ENCODE measurements around the gene SLC12A8.

SLC12A8 gene

DNA sequence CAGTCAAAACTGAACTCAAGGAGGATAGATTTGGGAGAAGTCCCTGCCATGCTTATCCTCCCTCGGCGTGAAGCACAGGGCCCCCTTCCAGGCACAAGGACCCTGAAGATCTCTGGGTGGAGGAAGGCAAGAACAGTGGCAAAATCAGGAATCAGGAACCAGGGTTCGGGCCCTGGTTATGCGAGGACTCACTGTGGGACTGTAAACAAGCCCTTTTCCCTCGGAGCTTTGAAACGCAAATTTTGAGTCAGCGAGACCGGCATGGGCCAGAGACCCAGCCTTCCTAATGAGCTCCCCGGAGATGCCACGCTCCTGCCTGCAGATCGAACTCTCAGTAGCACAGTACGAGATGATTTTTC, 70.1 kb downstream of the SLC12A8 start:
- TF ChIP-seq, protein P1, sequence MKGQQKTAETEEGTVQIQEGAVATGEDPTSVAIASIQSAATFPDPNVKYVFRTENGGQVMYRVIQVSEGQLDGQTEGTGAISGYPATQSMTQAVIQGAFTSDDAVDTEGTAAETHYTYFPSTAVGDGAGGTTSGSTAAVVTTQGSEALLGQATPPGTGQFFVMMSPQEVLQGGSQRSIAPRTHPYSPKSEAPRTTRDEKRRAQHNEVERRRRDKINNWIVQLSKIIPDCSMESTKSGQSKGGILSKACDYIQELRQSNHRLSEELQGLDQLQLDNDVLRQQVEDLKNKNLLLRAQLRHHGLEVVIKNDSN (IDR thresholded peaks at IDR 0.05) = no peak
- TF ChIP-seq TEAD4 (IDR thresholded peaks at IDR 0.05) (no peak), TAF1 (IDR thresholded peaks at IDR 0.05; ENCODE audit: low read depth) (no peak), CREB1 (IDR thresholded peaks at IDR 0.05; ENCODE audit: low read depth) (no peak), EP300 (IDR thresholded peaks at IDR 0.05; ENCODE audit: borderline replicate concordance) (no peak), NFIC (IDR thresholded peaks at IDR 0.05) (no peak), YY1 (IDR thresholded peaks at IDR 0.05; ENCODE audit: low read depth) (no peak), CEBPB (IDR thresholded peaks at IDR 0.05) (no peak), RAD21 (IDR thresholded peaks at IDR 0.05; ENCODE audit: low read depth) (no peak), EGR1 (IDR thresholded peaks at IDR 0.05) (no peak), ZBTB7A (IDR thresholded peaks at IDR 0.05; ENCODE audit: low read depth) (no peak), TCF12 (IDR thresholded peaks at IDR 0.05; ENCODE audit: low read depth) (no peak), FOXM1 (IDR thresholded peaks at IDR 0.05; ENCODE audit: borderline replicate concordance, low read depth) (no peak)
- TF ChIP-seq, protein P2, sequence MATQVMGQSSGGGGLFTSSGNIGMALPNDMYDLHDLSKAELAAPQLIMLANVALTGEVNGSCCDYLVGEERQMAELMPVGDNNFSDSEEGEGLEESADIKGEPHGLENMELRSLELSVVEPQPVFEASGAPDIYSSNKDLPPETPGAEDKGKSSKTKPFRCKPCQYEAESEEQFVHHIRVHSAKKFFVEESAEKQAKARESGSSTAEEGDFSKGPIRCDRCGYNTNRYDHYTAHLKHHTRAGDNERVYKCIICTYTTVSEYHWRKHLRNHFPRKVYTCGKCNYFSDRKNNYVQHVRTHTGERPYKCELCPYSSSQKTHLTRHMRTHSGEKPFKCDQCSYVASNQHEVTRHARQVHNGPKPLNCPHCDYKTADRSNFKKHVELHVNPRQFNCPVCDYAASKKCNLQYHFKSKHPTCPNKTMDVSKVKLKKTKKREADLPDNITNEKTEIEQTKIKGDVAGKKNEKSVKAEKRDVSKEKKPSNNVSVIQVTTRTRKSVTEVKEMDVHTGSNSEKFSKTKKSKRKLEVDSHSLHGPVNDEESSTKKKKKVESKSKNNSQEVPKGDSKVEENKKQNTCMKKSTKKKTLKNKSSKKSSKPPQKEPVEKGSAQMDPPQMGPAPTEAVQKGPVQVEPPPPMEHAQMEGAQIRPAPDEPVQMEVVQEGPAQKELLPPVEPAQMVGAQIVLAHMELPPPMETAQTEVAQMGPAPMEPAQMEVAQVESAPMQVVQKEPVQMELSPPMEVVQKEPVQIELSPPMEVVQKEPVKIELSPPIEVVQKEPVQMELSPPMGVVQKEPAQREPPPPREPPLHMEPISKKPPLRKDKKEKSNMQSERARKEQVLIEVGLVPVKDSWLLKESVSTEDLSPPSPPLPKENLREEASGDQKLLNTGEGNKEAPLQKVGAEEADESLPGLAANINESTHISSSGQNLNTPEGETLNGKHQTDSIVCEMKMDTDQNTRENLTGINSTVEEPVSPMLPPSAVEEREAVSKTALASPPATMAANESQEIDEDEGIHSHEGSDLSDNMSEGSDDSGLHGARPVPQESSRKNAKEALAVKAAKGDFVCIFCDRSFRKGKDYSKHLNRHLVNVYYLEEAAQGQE (IDR thresholded peaks at IDR 0.05; ENCODE audit: low read depth) = no peak
- TF ChIP-seq, protein P3, sequence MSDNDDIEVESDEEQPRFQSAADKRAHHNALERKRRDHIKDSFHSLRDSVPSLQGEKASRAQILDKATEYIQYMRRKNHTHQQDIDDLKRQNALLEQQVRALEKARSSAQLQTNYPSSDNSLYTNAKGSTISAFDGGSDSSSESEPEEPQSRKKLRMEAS (IDR thresholded peaks at IDR 0.05) = no peak

DNA sequence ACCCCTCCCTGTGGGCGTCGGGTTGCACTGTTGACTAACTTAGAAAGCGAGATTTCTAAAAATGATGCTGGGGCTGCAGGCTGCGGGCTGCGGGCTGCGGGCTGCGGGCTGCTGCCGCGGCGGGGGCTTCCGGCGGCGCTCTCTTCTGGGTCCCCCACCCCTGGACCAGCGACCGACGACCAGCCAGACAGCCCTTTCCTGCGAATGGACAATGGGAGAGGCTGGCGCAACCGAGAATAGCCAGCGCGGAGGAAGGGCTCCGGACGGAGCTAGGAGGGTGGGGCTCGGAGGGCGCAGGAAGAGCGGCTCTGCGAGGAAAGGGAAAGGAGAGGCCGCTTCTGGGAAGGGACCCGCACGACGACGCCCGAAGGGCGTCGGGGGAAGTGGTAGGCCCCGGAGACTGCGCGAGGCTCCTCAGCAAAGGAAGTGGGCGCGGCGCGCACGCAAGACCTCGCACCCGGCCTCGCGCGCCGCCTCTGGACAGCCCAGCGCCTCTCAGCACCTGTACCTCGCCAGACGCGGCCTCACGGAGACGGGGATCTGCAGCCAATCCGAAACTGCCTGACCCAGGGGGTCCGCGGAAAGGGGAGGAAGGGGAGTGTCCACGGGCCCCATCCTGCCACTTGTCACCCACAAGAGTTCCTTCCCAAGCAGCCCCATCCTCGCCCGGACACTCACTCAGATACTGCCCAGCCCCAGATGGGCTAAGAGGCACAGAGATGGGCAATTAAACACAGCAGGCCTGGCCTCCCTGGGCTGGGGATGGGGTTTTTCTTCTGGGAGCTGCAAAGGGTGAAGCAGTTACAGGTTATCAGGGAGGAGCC, 70.7 kb downstream of the SLC12A8 start:
- TF ChIP-seq FOXM1 (IDR thresholded peaks at IDR 0.05; ENCODE audit: borderline replicate concordance, low read depth) (no peak), EGR1 (IDR thresholded peaks at IDR 0.05) (no peak), TCF12 (IDR thresholded peaks at IDR 0.05; ENCODE audit: low read depth) (no peak), CEBPB (IDR thresholded peaks at IDR 0.05) (no peak), EP300 (IDR thresholded peaks at IDR 0.05; ENCODE audit: borderline replicate concordance) (no peak), TAF1 (IDR thresholded peaks at IDR 0.05; ENCODE audit: low read depth) (no peak), NFIC (IDR thresholded peaks at IDR 0.05) (no peak), ZBTB7A (IDR thresholded peaks at IDR 0.05; ENCODE audit: low read depth) (no peak), RAD21 (IDR thresholded peaks at IDR 0.05; ENCODE audit: low read depth) (no peak), CREB1 (IDR thresholded peaks at IDR 0.05; ENCODE audit: low read depth) (no peak), TEAD4 (IDR thresholded peaks at IDR 0.05) (no peak), YY1 (IDR thresholded peaks at IDR 0.05; ENCODE audit: low read depth) (no peak)
- TF ChIP-seq, protein P3 (IDR thresholded peaks at IDR 0.05) = no peak
- TF ChIP-seq, protein P2 (IDR thresholded peaks at IDR 0.05; ENCODE audit: low read depth) = no peak
- TF ChIP-seq, protein P1 (IDR thresholded peaks at IDR 0.05) = no peak

DNA sequence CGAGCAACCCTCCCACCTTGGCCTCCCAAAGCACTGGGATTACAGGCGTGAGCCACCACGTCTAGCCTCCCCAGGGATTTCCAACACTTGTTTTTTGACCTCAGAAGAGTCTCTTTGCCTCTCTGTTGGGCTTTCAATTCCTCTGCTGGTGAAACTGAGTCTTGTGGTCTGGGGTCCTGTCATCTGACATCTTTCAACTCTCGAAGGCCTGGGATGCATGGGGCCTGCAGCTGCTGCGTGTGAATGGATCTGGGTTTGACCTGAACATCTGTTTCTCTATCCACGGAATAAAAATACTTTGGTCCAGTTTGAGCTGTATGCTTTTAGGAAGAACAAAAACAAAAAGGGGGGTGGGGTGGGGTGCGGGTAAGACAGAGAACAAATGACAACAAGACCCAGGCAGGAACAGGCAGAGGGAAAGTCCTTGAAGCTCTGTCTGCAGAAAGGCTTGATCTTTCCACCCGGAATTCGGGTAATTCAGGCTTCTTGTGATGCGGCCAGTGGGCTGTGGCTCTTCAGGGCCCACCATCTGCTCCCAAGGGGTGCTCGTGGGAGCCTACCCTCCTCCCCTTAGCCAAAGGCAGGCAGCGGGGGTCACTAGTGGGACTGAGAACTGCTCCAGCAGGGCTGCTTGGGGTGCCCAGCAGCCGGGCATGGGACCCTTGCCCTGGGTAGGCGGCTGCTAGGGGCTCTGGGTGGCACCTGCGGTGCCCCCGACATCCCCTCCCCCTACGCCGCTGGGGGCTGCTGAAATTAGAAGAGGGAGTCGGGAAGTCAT, 71.5 kb downstream of the SLC12A8 start:
- TF ChIP-seq, protein P2 (IDR thresholded peaks at IDR 0.05; ENCODE audit: low read depth) = no peak
- TF ChIP-seq YY1 (IDR thresholded peaks at IDR 0.05; ENCODE audit: low read depth) = no peak
- no peak for TF ChIP-seq TCF12 (IDR thresholded peaks at IDR 0.05; ENCODE audit: low read depth)
- TF ChIP-seq CREB1 (IDR thresholded peaks at IDR 0.05; ENCODE audit: low read depth) = no peak
- no peak for TF ChIP-seq TAF1 (IDR thresholded peaks at IDR 0.05; ENCODE audit: low read depth)
- TF ChIP-seq EGR1 (IDR thresholded peaks at IDR 0.05) = no peak
- no peak for TF ChIP-seq EP300 (IDR thresholded peaks at IDR 0.05; ENCODE audit: borderline replicate concordance)
- TF ChIP-seq FOXM1 (IDR thresholded peaks at IDR 0.05; ENCODE audit: borderline replicate concordance, low read depth) = no peak
- TF ChIP-seq CEBPB (IDR thresholded peaks at IDR 0.05) = no peak
- TF ChIP-seq, protein P3 (IDR thresholded peaks at IDR 0.05) = no peak
- TF ChIP-seq TEAD4 (IDR thresholded peaks at IDR 0.05) = no peak

Data from Ishikawa (cell line).